Smooth muscle cell (in vitro differentiated cells): ENCODE data around the gene CCDC116. TPM values are rescaled to one million over a fixed set of nuclear protein-coding genes. Genes with fewer than 3 reads are reported as not detected.
A peak's percentile ranks its signal among the peaks of the same experiment; 100 is the strongest.
"Not testable (repeated sequence)": the region's sequence is repeated elsewhere in the genome, so short reads cannot be mapped to it uniquely, and the experiment has no call there.

Experiments used
- DNase-seq: peaks from one replicate; lab custom pipeline; 2025; ENCODE audit not compliant: unreplicated experiment; lab: John Stamatoyannopoulos, UW
- H2AFZ ChIP-seq: fragments of 200-600 bp; sonication (generic); 2 replicates; pipeline ENCODE4 v1.6.0; 2016; ENCODE audit warnings: antibody characterized with exemption, low read depth, mild to moderate bottlenecking
- H3F3A ChIP-seq: fragments of 200-600 bp; sonication (generic); 2 replicates; pipeline ENCODE4 v1.6.0; 2017; ENCODE audit warnings: antibody characterized with exemption, low read depth
- H3K27ac ChIP-seq: fragments of 200-600 bp; sonication (generic); 2 replicates; pipeline ENCODE4 v1.5.1; 2016; ENCODE audit warnings: low read depth, mild to moderate bottlenecking
- H3K27me3 ChIP-seq: fragments of 200-600 bp; sonication (generic); 2 replicates; pipeline ENCODE4 v1.6.1; 2016; ENCODE audit warnings: low read depth, mild to moderate bottlenecking
- H3K36me3 ChIP-seq: fragments of 200-600 bp; sonication (generic); 2 replicates; pipeline ENCODE4 v1.5.1; 2016; ENCODE audit warnings: low read depth
- H3K4me1 ChIP-seq: fragments of 200-600 bp; sonication (generic); 2 replicates; pipeline ENCODE4 v1.5.1; 2016; ENCODE audit warnings: low read depth
- H3K4me2 ChIP-seq: fragments of 200-600 bp; sonication (generic); 2 replicates; pipeline ENCODE4 v1.6.0; 2016; ENCODE audit warnings: mild to moderate bottlenecking
- H3K4me3 ChIP-seq: fragments of 200-600 bp; sonication (generic); 2 replicates; pipeline ENCODE4 v1.5.1; 2016; ENCODE audit warnings: mild to moderate bottlenecking
- H3K79me2 ChIP-seq: fragments of 200-600 bp; sonication (generic); 2 replicates; pipeline ENCODE4 v1.6.0; 2016; ENCODE audit warnings: low read depth, mild to moderate bottlenecking
- H3K9ac ChIP-seq: fragments of 200-600 bp; sonication (generic); 2 replicates; pipeline ENCODE4 v1.6.0; 2016; ENCODE audit warnings: low read depth
- H3K9me3 ChIP-seq: fragments of 200-600 bp; sonication (generic); replicated peaks from 2 replicates; pipeline ENCODE4 v1.5.1; 2016; ENCODE audit warnings: low read depth
- H4K20me1 ChIP-seq: fragments of 200-600 bp; sonication (generic); 2 replicates; pipeline ENCODE4 v1.6.0; 2016; ENCODE audit warnings: low read depth
- WGBS: methylation state at CpG from one replicate; pipeline ENCODE4 v1.1.7; 2016; ENCODE audit warnings: low lambda C conversion rate; 5-methylcytosine and 5-hydroxymethylcytosine counted together
- polyA plus RNA-seq: library from polyadenylated mRNA; unstranded; fragments of >200 nt; fragmentation: Nextera tagmentation; extraction: Ambion mirVana; gene quantifications from 2 replicates; pipeline ENCODE4 v1.2.1, GENCODE V29; 2016
- total RNA-seq: library from RNA; depleted of rRNA; stranded (reverse); fragments of >200 nt; gene quantifications from 2 replicates; pipeline ENCODE4 v1.2.3, GENCODE V29; 2014
- TF ChIP-seq, protein P1 (sequence below): fragments of 200-600 bp; sonication (generic); IDR thresholded peaks from 2 replicates; pipeline ENCODE4 v1.5.1; 2017; ENCODE audit warnings: borderline replicate concordance, mild to moderate bottlenecking, antibody characterized with exemption; ENCODE audit not compliant: insufficient read depth, poor library complexity, severe bottlenecking

The CCDC116 gene
- total and polyA plus RNA-seq, 2 experiments from 2014 or later, result 1.8 TPM; not detected in 1

DNA sequence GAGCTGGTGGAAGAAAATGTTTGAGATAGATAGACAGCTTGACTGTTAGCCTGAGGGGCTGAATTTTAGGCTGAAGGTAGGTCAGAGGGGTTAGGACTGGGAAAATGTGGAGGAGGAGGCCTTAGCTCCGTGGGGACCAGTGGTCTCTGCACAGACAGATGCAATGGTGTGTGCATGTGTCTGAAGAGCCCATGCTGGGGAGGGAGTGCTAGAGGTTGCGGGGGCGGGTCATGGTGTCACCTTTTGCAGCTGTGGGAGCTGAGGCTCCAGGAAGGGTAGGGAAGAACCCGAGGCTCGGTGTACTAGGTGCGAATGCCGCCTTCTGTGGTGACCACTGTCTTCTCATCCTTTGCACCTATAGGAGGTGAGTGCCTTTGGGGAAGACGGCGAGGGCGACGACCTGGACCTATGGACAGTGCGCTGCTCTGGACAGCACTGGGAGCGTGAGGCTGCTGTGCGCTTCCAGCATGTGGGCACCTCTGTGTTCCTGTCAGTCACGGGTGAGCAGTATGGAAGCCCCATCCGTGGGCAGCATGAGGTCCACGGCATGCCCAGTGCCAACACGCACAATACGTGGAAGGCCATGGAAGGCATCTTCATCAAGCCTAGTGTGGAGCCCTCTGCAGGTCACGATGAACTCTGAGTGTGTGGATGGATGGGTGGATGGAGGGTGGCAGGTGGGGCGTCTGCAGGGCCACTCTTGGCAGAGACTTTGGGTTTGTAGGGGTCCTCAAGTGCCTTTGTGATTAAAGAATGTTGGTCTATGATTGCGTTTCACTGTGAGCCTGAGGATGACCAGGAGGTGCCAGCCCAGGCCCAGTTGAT is 11.2 kb downstream of the CCDC116 start:
- H3K4me1 ChIP-seq, result peaks cover 4% of the 10 kb centered on the region
- no peaks in the 10 kb centered on the region for H3K27me3 ChIP-seq
- peak overlapping the region; percentile 78 for H3K4me3 ChIP-seq
- H3K36me3 ChIP-seq, result no peaks in the 10 kb centered on the region
- H3K4me2 ChIP-seq, result peak overlapping the region; percentile 89
- TF ChIP-seq, protein P1, sequence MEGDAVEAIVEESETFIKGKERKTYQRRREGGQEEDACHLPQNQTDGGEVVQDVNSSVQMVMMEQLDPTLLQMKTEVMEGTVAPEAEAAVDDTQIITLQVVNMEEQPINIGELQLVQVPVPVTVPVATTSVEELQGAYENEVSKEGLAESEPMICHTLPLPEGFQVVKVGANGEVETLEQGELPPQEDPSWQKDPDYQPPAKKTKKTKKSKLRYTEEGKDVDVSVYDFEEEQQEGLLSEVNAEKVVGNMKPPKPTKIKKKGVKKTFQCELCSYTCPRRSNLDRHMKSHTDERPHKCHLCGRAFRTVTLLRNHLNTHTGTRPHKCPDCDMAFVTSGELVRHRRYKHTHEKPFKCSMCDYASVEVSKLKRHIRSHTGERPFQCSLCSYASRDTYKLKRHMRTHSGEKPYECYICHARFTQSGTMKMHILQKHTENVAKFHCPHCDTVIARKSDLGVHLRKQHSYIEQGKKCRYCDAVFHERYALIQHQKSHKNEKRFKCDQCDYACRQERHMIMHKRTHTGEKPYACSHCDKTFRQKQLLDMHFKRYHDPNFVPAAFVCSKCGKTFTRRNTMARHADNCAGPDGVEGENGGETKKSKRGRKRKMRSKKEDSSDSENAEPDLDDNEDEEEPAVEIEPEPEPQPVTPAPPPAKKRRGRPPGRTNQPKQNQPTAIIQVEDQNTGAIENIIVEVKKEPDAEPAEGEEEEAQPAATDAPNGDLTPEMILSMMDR, result no peak
- no peak overlapping the region for H3K27ac ChIP-seq
- DNase-seq, result no peak
- no peaks in the 10 kb centered on the region for H3K9me3 ChIP-seq
- H3F3A ChIP-seq, result no peaks in the 10 kb centered on the region
- H3K79me2 ChIP-seq, result no peaks in the 10 kb centered on the region
- no peak overlapping the region for H2AFZ ChIP-seq
- H3K9ac ChIP-seq, result peak overlapping the region; percentile 64
- 89% methylated on average over 20 of the region's 22 CpGs for WGBS
- H4K20me1 ChIP-seq, result peaks cover 16% of the 10 kb centered on the region

DNA sequence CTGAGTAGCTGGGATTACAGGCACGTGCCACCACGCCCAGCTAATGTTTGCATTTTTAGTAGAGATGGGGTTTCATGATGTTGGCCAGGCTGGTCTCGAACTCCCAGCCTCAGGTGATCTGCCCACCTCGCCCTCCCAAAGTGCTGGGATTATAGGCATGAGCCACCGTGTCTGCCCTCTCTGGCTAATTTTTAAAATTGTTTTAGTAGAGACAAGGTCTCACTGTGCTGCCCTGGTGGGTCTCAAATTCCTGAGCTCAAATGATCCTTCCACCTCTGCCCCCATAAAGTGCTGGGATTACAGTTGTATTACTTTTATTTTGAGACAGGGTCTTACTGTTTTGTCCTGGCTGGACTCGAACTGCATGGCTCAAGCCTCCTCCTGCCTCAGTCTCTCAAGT is 13.0 kb downstream of the CCDC116 start:
- H3K9me3 ChIP-seq, DNase-seq, H3K27me3 ChIP-seq, H3K4me3 ChIP-seq, H3K9ac ChIP-seq, H3K27ac ChIP-seq, H3F3A ChIP-seq, H3K4me2 ChIP-seq, H3K79me2 ChIP-seq, H2AFZ ChIP-seq, H3K4me1 ChIP-seq, H3K36me3 ChIP-seq: not testable (repeated sequence)
- WGBS, result 92% methylated on average over 6 of the region's 6 CpGs
- peaks cover 16% of the 10 kb centered on the region for H4K20me1 ChIP-seq

DNA sequence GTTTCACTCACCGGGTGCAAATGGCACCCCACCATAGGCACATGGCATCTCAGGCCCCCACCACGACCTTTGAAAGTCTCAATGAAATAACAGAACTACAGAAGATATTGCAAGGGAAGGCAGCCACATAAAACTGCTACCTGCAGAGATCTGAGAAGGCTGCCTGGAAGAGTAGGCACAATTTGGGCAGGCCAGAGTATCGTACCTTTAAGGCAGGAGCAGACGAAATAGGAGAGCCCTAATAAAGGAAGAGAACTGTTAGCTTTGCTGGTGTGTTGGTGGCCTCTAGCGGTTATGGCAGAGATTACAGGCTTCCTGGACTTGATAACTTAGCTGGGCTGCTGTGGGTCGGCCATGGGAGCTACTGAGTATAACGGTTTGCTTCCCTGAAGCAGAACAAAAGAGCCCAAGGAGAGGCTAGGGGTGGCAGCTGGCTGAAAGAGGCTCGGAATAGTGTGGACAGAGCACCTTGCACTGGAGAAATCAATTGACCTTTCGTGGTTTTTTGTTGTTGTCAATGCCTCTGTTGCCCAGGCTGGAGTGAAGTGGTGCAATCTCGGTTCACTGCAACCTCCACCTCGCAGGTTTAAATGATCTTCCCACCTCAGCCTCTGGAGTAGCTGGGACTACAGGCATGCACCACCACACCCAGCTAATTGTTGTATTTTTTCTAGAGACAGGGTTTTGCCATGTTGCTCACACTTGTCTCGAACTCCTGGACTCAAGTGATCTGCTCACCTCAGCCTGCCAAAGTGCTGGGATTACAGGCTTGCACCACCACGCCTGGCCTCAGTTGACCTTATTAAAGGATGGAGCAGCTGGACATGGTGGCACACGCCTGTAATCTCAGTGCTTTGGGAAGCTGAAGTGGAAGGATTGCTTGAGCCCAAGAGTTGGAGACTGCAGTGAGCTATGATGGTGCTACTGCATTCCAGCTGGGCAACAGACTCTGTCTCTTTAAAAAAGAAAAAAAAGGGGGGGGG is 14.3 kb downstream of the CCDC116 start:
- Histone ChIP-seq H3K27me3 (no peaks in the 10 kb centered on the region), H3F3A (no peaks in the 10 kb centered on the region), H3K36me3 (no peaks in the 10 kb centered on the region), H3K4me3 (no peak overlapping the region), H4K20me1 (peaks cover 16% of the 10 kb centered on the region), H3K4me2 (no peak overlapping the region), H3K27ac (no peak overlapping the region), H3K9ac (no peak overlapping the region), H3K4me1 (peaks cover 16% of the 10 kb centered on the region), H2AFZ (no peak overlapping the region), H3K9me3 (no peaks in the 10 kb centered on the region), H3K79me2 (no peaks in the 10 kb centered on the region)
- TF ChIP-seq, protein P1, result peak; percentile 82
- DNase-seq, result peak; percentile 15
- 59% methylated on average over 14 of the region's 14 CpGs for WGBS

DNA sequence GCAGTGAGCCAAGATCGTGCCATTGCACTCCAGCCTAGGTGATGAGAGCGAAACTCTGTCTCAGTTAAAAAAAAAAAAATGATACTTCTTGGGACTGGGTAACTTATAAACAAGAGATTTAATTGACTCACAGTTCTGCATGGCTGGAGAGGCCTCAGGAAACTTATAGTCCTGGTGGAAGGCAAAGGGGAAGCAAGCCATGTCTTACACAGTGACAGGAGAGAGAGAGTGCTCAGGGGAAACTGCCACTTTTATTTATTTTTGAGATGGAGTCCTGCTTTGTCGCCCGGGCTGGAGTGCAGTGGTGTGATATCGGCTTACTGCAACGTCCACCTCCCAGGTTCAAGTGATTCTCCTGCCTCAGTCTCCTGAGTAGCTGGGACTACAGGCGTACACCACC is 17.7 kb downstream of the CCDC116 start:
- H3K36me3 ChIP-seq, result no peaks in the 10 kb centered on the region
- H3K27ac ChIP-seq, result no peak overlapping the region
- no peak overlapping the region for H3K4me2 ChIP-seq
- H3K79me2 ChIP-seq, result no peaks in the 10 kb centered on the region
- H4K20me1 ChIP-seq, result peaks cover 6% of the 10 kb centered on the region
- H3K27me3 ChIP-seq, result no peaks in the 10 kb centered on the region
- no peak overlapping the region for H3K9ac ChIP-seq
- H3K9me3 ChIP-seq, result no peaks in the 10 kb centered on the region
- H3K4me3 ChIP-seq, result no peak overlapping the region
- 93% methylated on average over 7 of the region's 7 CpGs for WGBS
- H2AFZ ChIP-seq, result no peak overlapping the region
- no peaks in the 10 kb centered on the region for H3F3A ChIP-seq
- TF ChIP-seq, protein P1, result no peak
- H3K4me1 ChIP-seq, result peaks cover 19% of the 10 kb centered on the region
- DNase-seq, result no peak
